H1 (cell line): ENCODE data around the gene MSMP. TPM values are rescaled to one million over a fixed set of nuclear protein-coding genes. Genes with fewer than 3 reads are reported as not detected.

Experiments used
- CTCF ChIA-PET: fragments of 300-600 bp; sonication (Branson Sonifier 250); formaldehyde crosslinking; loops from one replicate; lab custom pipeline; 2021; ENCODE audit not compliant: partially characterized antibody; lab: Charles Lee
- POLR2A ChIA-PET: fragments of 300-600 bp; sonication (Branson Sonifier 250); formaldehyde crosslinking; loops from one replicate; lab custom pipeline; 2021; ENCODE audit warnings: inconsistent platforms; ENCODE audit not compliant: partially characterized antibody; lab: Charles Lee
- DNase-seq, 2 experiments: peaks; one replicate each; pipeline versions ENCODE4 v3.0.0 to v3.0.0-alpha.2; 2010 to 2022; ENCODE audit warnings: low spot score in 2 of 2, low read depth in 1 of 2, mixed read lengths in 1 of 2
- FAIRE-seq: peaks from 2 replicates; lab custom pipeline; 2011; peaks lifted over from hg19 to GRCh38; lab: Jason Lieb, UNC
- H2AFZ ChIP-seq: 2 replicates; pipeline ENCODE4 v1.8.1; 2012; ENCODE audit warnings: low read length, inconsistent platforms
- H2AK5ac ChIP-seq: 2 replicates; pipeline ENCODE4 v1.6.1; 2013; ENCODE audit warnings: low read depth, low read length
- H2BK120ac ChIP-seq: replicated peaks from 2 replicates; pipeline ENCODE3; 2013; ENCODE audit warnings: low read depth, low read length, inconsistent platforms
- H2BK12ac ChIP-seq: 2 replicates; pipeline ENCODE4 v1.6.1; 2013; ENCODE audit warnings: low read depth, low read length
- H2BK15ac ChIP-seq: 2 replicates; pipeline ENCODE4 v1.6.1; 2013; ENCODE audit warnings: low read length
- H2BK20ac ChIP-seq: 2 replicates; pipeline ENCODE4 v1.6.1; 2013; ENCODE audit warnings: low read length
- H2BK5ac ChIP-seq: 2 replicates; pipeline ENCODE4 v1.6.1; 2013; ENCODE audit warnings: low read depth, low read length
- H3K14ac ChIP-seq: 2 replicates; pipeline ENCODE4 v1.6.1; 2013; ENCODE audit warnings: inconsistent platforms; ENCODE audit not compliant: insufficient read length
- H3K18ac ChIP-seq: 2 replicates; pipeline ENCODE4 v1.6.1; 2013; ENCODE audit warnings: low read length; ENCODE audit errors: extremely low read depth
- H3K23ac ChIP-seq: 2 replicates; pipeline ENCODE4 v1.6.1; 2013; ENCODE audit warnings: inconsistent platforms; ENCODE audit not compliant: insufficient read length
- H3K23me2 ChIP-seq: 2 replicates; pipeline ENCODE4 v1.6.1; 2013; ENCODE audit warnings: low read depth, low read length
- H3K27ac ChIP-seq: 2 replicates; pipeline ENCODE4 v1.6.1; 2011; ENCODE audit warnings: low read depth, low read length, inconsistent platforms
- H3K27me3 ChIP-seq, 4 experiments: replicated peaks in 1 of 4; 1 replicate in 1 of 4; 2 replicates in 3 of 4; pipeline versions ENCODE4 v1.6.1 to v1.8.1; 2011 to 2013; ENCODE audit warnings: low read length in 3 of 4, mild to moderate bottlenecking in 3 of 4, inconsistent platforms in 2 of 4, mixed read lengths in 2 of 4, moderate library complexity in 1 of 4; ENCODE audit not compliant: control insufficient read depth in 3 of 4, insufficient read depth in 3 of 4; ENCODE audit errors: extremely low read depth in 1 of 4
- H3K36me3 ChIP-seq, 4 experiments: 2 replicates each; pipeline versions ENCODE4 v1.6.1 to v1.8.1; 2011 to 2013; ENCODE audit warnings: mild to moderate bottlenecking in 4 of 4, low read length in 3 of 4, moderate library complexity in 2 of 4, control low read depth in 1 of 4, inconsistent platforms in 1 of 4; ENCODE audit not compliant: insufficient read depth in 4 of 4, control insufficient read depth in 2 of 4
- H3K4ac ChIP-seq: replicated peaks from 2 replicates; pipeline ENCODE3; 2013; ENCODE audit warnings: low read length, low read depth, mixed read lengths, inconsistent platforms; ENCODE audit not compliant: insufficient read length
- H3K4me1 ChIP-seq, 4 experiments: replicated peaks in 1 of 4; 1 replicate in 1 of 4; 2 replicates in 3 of 4; pipeline versions ENCODE4 v1.6.1 to v1.8.1; 2011 to 2013; ENCODE audit warnings: low read length in 3 of 4, inconsistent platforms in 2 of 4, mixed read lengths in 1 of 4; ENCODE audit not compliant: insufficient read depth in 4 of 4, control insufficient read depth in 3 of 4
- H3K4me2 ChIP-seq, 2 experiments: 2 replicates each; pipeline versions ENCODE4 v1.6.1 to v1.8.1; 2011 to 2013; ENCODE audit warnings: low read depth in 2 of 2, low read length in 2 of 2, control low read depth in 1 of 2, inconsistent platforms in 1 of 2, mild to moderate bottlenecking in 1 of 2; ENCODE audit not compliant: insufficient read depth in 1 of 2
- H3K4me3 ChIP-seq, 4 experiments: fragments of 200-600, 300-600 bp in 1 of 4; sonication (generic), shearing (Covaris generic), sonication (Bioruptor Twin) in 1 of 4; 2 replicates each; pipeline versions ENCODE4 v1.5.1 to v1.8.1; 2011 to 2016; ENCODE audit warnings: low read length in 4 of 4, low read depth in 3 of 4, control low read depth in 2 of 4, inconsistent platforms in 2 of 4, mild to moderate bottlenecking in 2 of 4, mixed read lengths in 1 of 4, moderate library complexity in 1 of 4; ENCODE audit not compliant: insufficient read depth in 2 of 4; ENCODE audit errors: extremely low read depth in 1 of 4
- H3K56ac ChIP-seq: replicated peaks from 2 replicates; pipeline ENCODE3; 2013; ENCODE audit warnings: low read depth, mild to moderate bottlenecking, mixed read lengths, low read length, inconsistent platforms; ENCODE audit not compliant: insufficient read length
- H3K79me1 ChIP-seq: 2 replicates; pipeline ENCODE4 v1.6.1; 2013; ENCODE audit warnings: low read depth, low read length, control low read depth
- H3K79me2 ChIP-seq, 2 experiments: 2 replicates each; pipeline versions ENCODE4 v1.6.1 to v1.8.1; 2012 to 2013; ENCODE audit warnings: low read length in 2 of 2, mild to moderate bottlenecking in 2 of 2, inconsistent platforms in 1 of 2; ENCODE audit not compliant: insufficient read depth in 2 of 2, control insufficient read depth in 1 of 2
- H3K9ac ChIP-seq, 4 experiments: replicated peaks in 1 of 4; 1 replicate in 1 of 4; 2 replicates in 3 of 4; pipeline versions ENCODE4 v1.6.1 to v1.8.1; 2011 to 2013; ENCODE audit warnings: low read depth in 3 of 4, low read length in 3 of 4, control low read depth in 2 of 4, mild to moderate bottlenecking in 2 of 4, moderate library complexity in 2 of 4, inconsistent platforms in 1 of 4; ENCODE audit errors: extremely low read depth in 1 of 4
- H3K9me3 ChIP-seq, 2 experiments: 2 replicates each; pipeline versions ENCODE4 v1.6.1 to v1.8.1; 2012 to 2013; ENCODE audit warnings: mild to moderate bottlenecking in 2 of 2, moderate library complexity in 2 of 2, control low read depth in 1 of 2, inconsistent platforms in 1 of 2, low read depth in 1 of 2, low read length in 1 of 2, mixed read lengths in 1 of 2; ENCODE audit not compliant: insufficient read depth in 2 of 2
- H4K20me1 ChIP-seq, 2 experiments: replicated peaks in 1 of 2; 2 replicates each; pipeline versions ENCODE3 to v1.8.1; 2011 to 2013; ENCODE audit warnings: inconsistent platforms in 2 of 2, low read length in 2 of 2, mild to moderate bottlenecking in 1 of 2; ENCODE audit not compliant: insufficient read depth in 2 of 2, control insufficient read depth in 1 of 2
- H4K5ac ChIP-seq: 2 replicates; pipeline ENCODE4 v1.6.1; 2013; ENCODE audit warnings: low read length, low read depth, mixed read lengths, inconsistent platforms; ENCODE audit not compliant: insufficient read length
- H4K8ac ChIP-seq: 2 replicates; pipeline ENCODE4 v1.8.0; 2013; ENCODE audit warnings: mild to moderate bottlenecking, moderate library complexity, low read length, inconsistent platforms; ENCODE audit not compliant: insufficient read depth; ENCODE audit errors: extremely low read depth
- H4K91ac ChIP-seq: replicated peaks from 2 replicates; pipeline ENCODE3; 2013; ENCODE audit warnings: low read length, mixed read lengths, inconsistent platforms; ENCODE audit not compliant: insufficient read length
- BACH1 ChIP-seq: IDR thresholded peaks from 2 replicates; pipeline ENCODE4 v1.6.1; 2012; ENCODE audit warnings: low read length, improper control_type of control experiment
- FOSL1 ChIP-seq: IDR thresholded peaks from 2 replicates; pipeline ENCODE4 v1.6.1; 2011; ENCODE audit warnings: mild to moderate bottlenecking, low read depth, low read length, moderate library complexity; ENCODE audit not compliant: insufficient read depth
- GABPA ChIP-seq: IDR thresholded peaks from 2 replicates; pipeline ENCODE4 v1.6.1; 2011; ENCODE audit warnings: mild to moderate bottlenecking, low read length, moderate library complexity, borderline replicate concordance; ENCODE audit not compliant: insufficient read depth
- KDM1A ChIP-seq: fragments of 200-600, 300-600 bp; sonication (generic); IDR thresholded peaks from 2 replicates; pipeline ENCODE4 v1.7.1; 2016; ENCODE audit warnings: mild to moderate bottlenecking, low read length, borderline replicate concordance
- SIX5 ChIP-seq: IDR thresholded peaks from 2 replicates; pipeline ENCODE4 v1.6.1; 2011; ENCODE audit warnings: mild to moderate bottlenecking, low read depth, low read length
- SP1 ChIP-seq: IDR thresholded peaks from 2 replicates; pipeline ENCODE4 v1.6.1; 2011; ENCODE audit warnings: low read depth, low read length
- SRF ChIP-seq: IDR thresholded peaks from 2 replicates; pipeline ENCODE4 v1.6.1; 2011; ENCODE audit warnings: mild to moderate bottlenecking, low read depth, low read length, moderate library complexity
- TAF7 ChIP-seq: optimal IDR thresholded peaks from 2 replicates; pipeline ENCODE3; 2011; ENCODE audit warnings: low read depth, mild to moderate bottlenecking, inconsistent platforms, low read length, moderate library complexity, borderline replicate concordance
- YY1 ChIP-seq: IDR thresholded peaks from 2 replicates; pipeline ENCODE4 v1.6.1; 2011; ENCODE audit warnings: low read depth, mild to moderate bottlenecking, low read length
- WGBS, 2 experiments: shearing (Covaris generic) in 1 of 2; methylation state at CpG; one replicate each; pipeline versions ENCODE4 v1.1.6 to v1.1.7; 2013 to 2015; ENCODE audit warnings: low lambda C conversion rate in 2 of 2, mixed read lengths in 2 of 2, inconsistent platforms in 1 of 2, low coverage in 1 of 2, missing lambda C conversion rate in 1 of 2; ENCODE audit not compliant: insufficient replicate concordance in 2 of 2, insufficient coverage in 1 of 2, insufficient read length in 1 of 2; ENCODE audit errors: extremely low coverage in 1 of 2, missing lambda C conversion rate in 1 of 2; 5-methylcytosine and 5-hydroxymethylcytosine counted together
- polyA plus RNA-seq, 7 experiments: library from polyadenylated mRNA; depleted of rRNA in 3 of 7; stranded (reverse) in 5 of 7; unstranded in 2 of 7; fragments of >200 nt in 5 of 7; fragments of 200-250 nt in 2 of 7; gene quantifications; 1 replicate in 5 of 7; 2 replicates in 1 of 7; 4 replicates in 1 of 7; pipeline versions ENCODE4 v1.2.1 to v1.2.3, GENCODE V29; 2011 to 2013; ENCODE audit warnings: missing spikeins in 2 of 7, mixed read lengths in 2 of 7
- total RNA-seq: library from RNA; stranded (reverse); fragmentation: NEBNext Ultra II Directional; extraction: Animal tissue kit (Norgen Biotek cat#: 25700); gene quantifications from 2 replicates; pipeline ENCODE4 v1.2.1, GENCODE V29; 2021
- TF ChIP-seq, protein P1 (sequence below), 3 experiments: IDR thresholded peaks; 1 replicate in 2 of 3; 2 replicates in 1 of 3; pipeline versions ENCODE4 v1.5.1 to v1.6.1; 2011; ENCODE audit warnings: low read length in 3 of 3, mild to moderate bottlenecking in 3 of 3, inconsistent platforms in 2 of 3, low read depth in 1 of 3, moderate library complexity in 1 of 3; ENCODE audit not compliant: insufficient read depth in 1 of 3; ENCODE audit errors: control extremely low read depth in 1 of 3

MSMP gene
- total and polyA plus RNA-seq, 2 of the 8 experiments (the other 6 are each of a cell fraction or from before 2014, with no cell fraction given), result 0.53 TPM; not detected in 1

DNA sequence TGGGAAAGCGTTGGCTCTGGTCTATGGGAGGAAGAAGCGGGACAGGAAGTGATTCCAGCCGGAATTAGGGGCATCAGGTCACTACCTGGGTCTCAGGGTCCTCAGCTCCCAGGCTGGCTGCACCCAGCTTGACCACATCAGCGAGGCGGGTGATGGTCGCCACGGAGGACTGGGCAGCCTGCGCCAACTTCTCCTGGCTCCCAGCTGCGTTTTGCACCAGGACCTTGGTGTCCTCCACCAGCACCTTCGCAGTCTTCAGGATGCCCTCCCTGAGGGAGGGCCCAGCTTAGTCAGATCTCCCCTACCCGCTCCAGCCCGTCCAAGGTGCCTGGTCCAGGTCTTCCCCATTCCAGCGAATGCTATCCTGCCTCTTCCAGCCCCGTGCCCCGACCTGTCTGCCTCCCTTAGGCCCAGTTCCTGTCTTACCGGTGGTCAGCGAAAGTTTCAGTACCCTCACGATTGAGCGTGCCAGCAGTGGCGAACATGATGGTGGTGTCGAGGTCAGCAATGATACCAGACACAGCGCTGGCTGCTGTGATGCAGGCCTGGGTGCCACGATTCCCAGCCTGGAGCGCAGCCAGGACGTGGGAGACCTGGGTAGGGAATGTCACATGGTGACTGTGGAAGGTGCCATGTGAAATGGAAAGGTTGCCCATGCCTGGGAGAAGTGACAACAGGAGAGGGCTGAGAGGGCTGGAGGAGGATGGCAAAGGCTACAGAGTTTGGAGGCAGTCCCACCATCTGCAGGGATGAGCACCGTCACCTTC lies 50.0 kb downstream of the MSMP start:
- no peaks in the 10 kb centered on the region for H3K79me1 ChIP-seq
- no peak for DNase-seq
- no peak overlapping the region for H3K4ac ChIP-seq
- H3K9ac ChIP-seq, result no peak overlapping the region; a peak in 1 of 7 replicates
- H2BK15ac ChIP-seq, result no peak overlapping the region
- no peaks in the 10 kb centered on the region for H3K27me3 ChIP-seq
- H4K5ac ChIP-seq, result no peak overlapping the region
- WGBS, 2 experiments, result 96% methylated on average over 25 of the region's 26 CpGs; no CpG with 5 or more reads in 1 of the 2 experiments
- no peak overlapping the region for H3K18ac ChIP-seq
- no peak overlapping the region for H3K4me3 ChIP-seq
- no peak overlapping the region for H2BK5ac ChIP-seq
- no peak overlapping the region for H2BK20ac ChIP-seq
- no peak overlapping the region for H4K8ac ChIP-seq
- H3K4me2 ChIP-seq, result no peak overlapping the region
- H4K20me1 ChIP-seq, result peaks cover 0 to 9% of the 10 kb centered on the region in 2 experiments
- H3K23ac ChIP-seq, result no peak overlapping the region
- H2AFZ ChIP-seq, result no peak overlapping the region
- H3K56ac ChIP-seq, result no peak overlapping the region
- H2AK5ac ChIP-seq, result no peak overlapping the region
- H3K23me2 ChIP-seq, result no peaks in the 10 kb centered on the region
- H3K14ac ChIP-seq, result no peak overlapping the region
- H2BK12ac ChIP-seq, result no peak overlapping the region
- H3K79me2 ChIP-seq, result no peaks in the 10 kb centered on the region
- H3K9me3 ChIP-seq, result no peaks in the 10 kb centered on the region
- FAIRE-seq, result no peak
- ChIA-PET CTCF (interaction anchor here (0.6 to 13.1 kb wide), 7 partner anchors 10 to 92 kb away, joined by 3 to 199 read pairs (median 4); partner anchors contain the start of genes ARHGEF39 and TPM2), POLR2A (interaction anchor here (1.2 to 4.8 kb wide), 4 partner anchors 8 to 23 kb away, joined by 4 to 19 read pairs (median 12); partner anchors contain the start of gene TPM2)
- H3K36me3 ChIP-seq, result peaks cover 47 to 89% (median 82%) of the 10 kb centered on the region in 4 experiments
- no peak overlapping the region for H4K91ac ChIP-seq
- no peak overlapping the region for H2BK120ac ChIP-seq
- no peaks in the 10 kb centered on the region for H3K4me1 ChIP-seq
- H3K27ac ChIP-seq, result no peak overlapping the region
- TF ChIP-seq SIX5, result no peak
- no peak for TF ChIP-seq BACH1
- TF ChIP-seq SRF, result no peak
- TF ChIP-seq GABPA, result no peak
- TF ChIP-seq, protein P1, sequence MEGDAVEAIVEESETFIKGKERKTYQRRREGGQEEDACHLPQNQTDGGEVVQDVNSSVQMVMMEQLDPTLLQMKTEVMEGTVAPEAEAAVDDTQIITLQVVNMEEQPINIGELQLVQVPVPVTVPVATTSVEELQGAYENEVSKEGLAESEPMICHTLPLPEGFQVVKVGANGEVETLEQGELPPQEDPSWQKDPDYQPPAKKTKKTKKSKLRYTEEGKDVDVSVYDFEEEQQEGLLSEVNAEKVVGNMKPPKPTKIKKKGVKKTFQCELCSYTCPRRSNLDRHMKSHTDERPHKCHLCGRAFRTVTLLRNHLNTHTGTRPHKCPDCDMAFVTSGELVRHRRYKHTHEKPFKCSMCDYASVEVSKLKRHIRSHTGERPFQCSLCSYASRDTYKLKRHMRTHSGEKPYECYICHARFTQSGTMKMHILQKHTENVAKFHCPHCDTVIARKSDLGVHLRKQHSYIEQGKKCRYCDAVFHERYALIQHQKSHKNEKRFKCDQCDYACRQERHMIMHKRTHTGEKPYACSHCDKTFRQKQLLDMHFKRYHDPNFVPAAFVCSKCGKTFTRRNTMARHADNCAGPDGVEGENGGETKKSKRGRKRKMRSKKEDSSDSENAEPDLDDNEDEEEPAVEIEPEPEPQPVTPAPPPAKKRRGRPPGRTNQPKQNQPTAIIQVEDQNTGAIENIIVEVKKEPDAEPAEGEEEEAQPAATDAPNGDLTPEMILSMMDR (IDR thresholded peaks at IDR 0.05; ENCODE audit: control extremely low read depth in 1 of 3, insufficient read depth in 1 of 3, low read depth in 1 of 3, low read length in 3 of 3), result no peak
- TF ChIP-seq KDM1A, result no peak
- no peak for TF ChIP-seq SP1
- no peak for TF ChIP-seq FOSL1
- no peak for TF ChIP-seq YY1
- TF ChIP-seq TAF7, result no peak
